Panc1 (cell line): Measurements from ENCODE around the gene MEGF8. TPM values are rescaled to one million over a fixed set of nuclear protein-coding genes. Genes with fewer than 3 reads are reported as not detected.

ENCODE experiments used
- ATAC-seq: fragments of 200-7000 bp; cut with Tn5 transposase; 2 replicates; pipeline ENCODE4 v1.9.1; 2020; ENCODE audit warnings: mild to moderate bottlenecking, moderate library complexity
- BruUV-seq: library from RNA; stranded (reverse); fragments of 400-500 nt; replicated peaks from 2 replicates; lab custom pipeline; 2021; lab: Mats Ljungman, UMichigan
- CTCF ChIA-PET: fragments of 300-600 bp; sonication (Branson Sonifier 250); formaldehyde crosslinking; loops from one replicate; lab custom pipeline; 2022; ENCODE audit warnings: antibody characterized with exemption; lab: Charles Lee
- POLR2A ChIA-PET: fragments of 300-600 bp; sonication (Branson Sonifier 250); formaldehyde crosslinking; loops from one replicate; lab custom pipeline; 2022; ENCODE audit warnings: antibody characterized with exemption; lab: Charles Lee
- DNase-seq: peaks from one replicate; pipeline ENCODE4 v3.0.0-alpha.2; 2010; ENCODE audit warnings: low read depth, low spot score
- H3K27ac ChIP-seq: 2 replicates; pipeline ENCODE4 v1.5.1; 2011; ENCODE audit warnings: mild to moderate bottlenecking, low read length, inconsistent platforms
- H3K27me3 ChIP-seq: fragments of 200-500 bp; sonication (Bioruptor generic); 2 replicates; pipeline ENCODE4 v1.6.0; 2014; ENCODE audit warnings: low read length, inconsistent platforms; ENCODE audit not compliant: control insufficient read depth, insufficient read depth
- H3K36me3 ChIP-seq: fragments of 200-500 bp; sonication (Bioruptor generic); 2 replicates; pipeline ENCODE4 v1.5.1; 2014; ENCODE audit warnings: inconsistent platforms, mild to moderate bottlenecking, low read length, moderate library complexity; ENCODE audit not compliant: control insufficient read depth, insufficient read depth
- H3K4me1 ChIP-seq: 2 replicates; pipeline ENCODE4 v1.5.1; 2011; ENCODE audit warnings: inconsistent platforms, mild to moderate bottlenecking, low read length, moderate library complexity; ENCODE audit not compliant: control insufficient read depth, insufficient read depth
- H3K4me3 ChIP-seq, 2 experiments: 2 replicates each; pipeline ENCODE4 v1.5.1; 2011 to 2012; ENCODE audit warnings: low read depth in 2 of 2, low read length in 2 of 2, mild to moderate bottlenecking in 2 of 2, inconsistent platforms in 1 of 2, moderate library complexity in 1 of 2
- H3K9me3 ChIP-seq: fragments of 200-500 bp; sonication (Bioruptor generic); 2 replicates; pipeline ENCODE4 v1.5.1; 2014; ENCODE audit warnings: low read depth, mild to moderate bottlenecking, inconsistent platforms, low read length, moderate library complexity; ENCODE audit not compliant: control insufficient read depth, insufficient read depth
- POLR2AphosphoS5 ChIP-seq: IDR thresholded peaks from 2 replicates; pipeline ENCODE4 v1.6.1; 2012; ENCODE audit warnings: mild to moderate bottlenecking, low read depth, low read length, moderate library complexity
- SIN3A ChIP-seq: IDR thresholded peaks from 2 replicates; pipeline ENCODE4 v1.6.1; 2012; ENCODE audit warnings: low read depth, mild to moderate bottlenecking, low read length, moderate library complexity, borderline replicate concordance; ENCODE audit not compliant: insufficient read depth
- TCF7L2 ChIP-seq: IDR thresholded peaks from 2 replicates; pipeline ENCODE4 v1.6.1; 2011; ENCODE audit warnings: mild to moderate bottlenecking, low read depth, low read length, inconsistent platforms
- in situ Hi-C: cut with HindIII; loops from 2 replicates; pipeline ENCODE4 v1.10.0; 2016; ENCODE audit warnings: low sequenced_read_pairs, low pct_unique_long_range_greater_than_20kb
- intact Hi-C: fragments of 100-400 bp; cut with micrococcal nuclease; formaldehyde crosslinking; loops from one replicate; pipeline ENCODE4 v1.10.0; 2022; ENCODE audit not compliant: unreplicated experiment
- total RNA-seq: library from RNA; stranded (reverse); gene quantifications from one replicate; pipeline ENCODE4 v1.2.1, GENCODE V29; 2021; ENCODE audit not compliant: unreplicated experiment
- TF ChIP-seq, protein P1 (sequence below), 2 experiments: IDR thresholded peaks; 2 replicates each; pipeline ENCODE4 v1.6.1; 2011 to 2012; ENCODE audit warnings: low read depth in 2 of 2, control low read depth in 1 of 2, low read length in 1 of 2, mild to moderate bottlenecking in 1 of 2, moderate library complexity in 1 of 2; ENCODE audit not compliant: insufficient read depth in 1 of 2
- TF ChIP-seq, protein P2 (sequence below): fragments of 450-650 bp; IDR thresholded peaks from 2 replicates; pipeline ENCODE4 v1.5.1; 2017; ENCODE audit warnings: mild to moderate bottlenecking

MEGF8 gene
- total RNA-seq, 1 experiment from 2014 or later = 14.2 TPM

DNA sequence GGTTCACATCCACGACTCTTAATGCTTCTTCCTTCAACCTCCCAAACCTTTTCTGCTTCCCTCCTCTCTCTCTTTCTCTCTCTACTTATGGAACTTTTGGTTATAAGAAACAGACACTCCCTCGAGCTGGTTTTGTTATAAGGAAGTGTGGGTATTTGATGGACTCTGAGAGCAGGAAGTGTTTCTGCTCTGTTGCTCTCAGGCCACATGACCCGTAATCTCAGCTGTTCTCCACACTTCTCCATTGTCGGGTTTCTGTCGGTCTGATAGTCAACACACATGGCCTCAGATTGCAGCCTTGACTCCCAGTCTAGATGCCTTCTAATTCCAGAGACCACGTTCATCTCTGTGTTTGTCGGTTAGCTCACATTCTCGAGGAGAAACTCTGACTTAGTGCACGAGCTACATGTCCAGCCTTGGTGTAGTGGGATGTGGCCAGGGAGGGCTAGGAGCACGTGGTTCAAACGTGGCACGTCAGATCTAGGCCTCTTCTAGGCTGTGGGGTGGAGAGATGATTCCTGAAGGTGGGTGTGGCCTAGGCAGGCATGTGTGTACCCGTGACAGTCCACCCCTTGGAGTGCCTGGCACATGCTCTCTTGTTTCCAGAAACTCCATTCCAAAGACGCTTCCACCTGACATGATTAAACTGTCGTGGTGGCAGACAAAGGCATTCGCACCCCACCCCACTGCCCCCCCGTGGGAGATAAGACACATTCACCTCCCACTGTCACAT lies 38.3 kb downstream of the MEGF8 start:
- in situ Hi-C loops = no loop called here

DNA sequence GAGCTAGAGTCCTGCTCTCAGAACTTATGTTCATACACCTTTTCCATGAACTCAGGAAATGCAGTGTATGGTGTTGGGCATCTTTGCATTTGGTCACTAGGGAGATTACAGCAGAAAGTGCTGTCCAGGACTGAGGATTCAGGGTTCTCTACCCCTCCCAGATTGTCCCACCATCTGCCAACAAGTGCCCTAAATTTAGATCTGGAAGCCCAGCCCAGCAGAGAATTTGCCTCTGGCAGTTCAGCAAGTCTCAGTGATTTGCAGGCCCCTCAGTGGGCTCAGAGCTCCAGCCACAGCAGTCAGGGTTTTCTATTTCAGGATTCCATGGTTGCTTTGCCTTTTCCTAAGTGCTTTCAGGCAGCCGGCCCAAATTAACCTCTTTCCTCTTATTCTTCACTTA lies 41.2 kb downstream of the MEGF8 start:
- ChIA-PET POLR2A (no interaction called here), CTCF (no interaction called here)
- in situ Hi-C loops = no loop called here
- ATAC-seq (no peak), DNase-seq (no peak)
- Histone ChIP-seq H3K9me3 (no peaks in the 10 kb centered on the region), H3K4me1 (no peaks in the 10 kb centered on the region), H3K36me3 (no peaks in the 10 kb centered on the region), H3K4me3 (no peak overlapping the region), H3K27me3 (no peaks in the 10 kb centered on the region), H3K27ac (no peak overlapping the region)
- no TSS peak for BruUV-seq
- intact Hi-C loops = no loop called here
- TF ChIP-seq POLR2AphosphoS5 = no peak
- TF ChIP-seq, protein P1, sequence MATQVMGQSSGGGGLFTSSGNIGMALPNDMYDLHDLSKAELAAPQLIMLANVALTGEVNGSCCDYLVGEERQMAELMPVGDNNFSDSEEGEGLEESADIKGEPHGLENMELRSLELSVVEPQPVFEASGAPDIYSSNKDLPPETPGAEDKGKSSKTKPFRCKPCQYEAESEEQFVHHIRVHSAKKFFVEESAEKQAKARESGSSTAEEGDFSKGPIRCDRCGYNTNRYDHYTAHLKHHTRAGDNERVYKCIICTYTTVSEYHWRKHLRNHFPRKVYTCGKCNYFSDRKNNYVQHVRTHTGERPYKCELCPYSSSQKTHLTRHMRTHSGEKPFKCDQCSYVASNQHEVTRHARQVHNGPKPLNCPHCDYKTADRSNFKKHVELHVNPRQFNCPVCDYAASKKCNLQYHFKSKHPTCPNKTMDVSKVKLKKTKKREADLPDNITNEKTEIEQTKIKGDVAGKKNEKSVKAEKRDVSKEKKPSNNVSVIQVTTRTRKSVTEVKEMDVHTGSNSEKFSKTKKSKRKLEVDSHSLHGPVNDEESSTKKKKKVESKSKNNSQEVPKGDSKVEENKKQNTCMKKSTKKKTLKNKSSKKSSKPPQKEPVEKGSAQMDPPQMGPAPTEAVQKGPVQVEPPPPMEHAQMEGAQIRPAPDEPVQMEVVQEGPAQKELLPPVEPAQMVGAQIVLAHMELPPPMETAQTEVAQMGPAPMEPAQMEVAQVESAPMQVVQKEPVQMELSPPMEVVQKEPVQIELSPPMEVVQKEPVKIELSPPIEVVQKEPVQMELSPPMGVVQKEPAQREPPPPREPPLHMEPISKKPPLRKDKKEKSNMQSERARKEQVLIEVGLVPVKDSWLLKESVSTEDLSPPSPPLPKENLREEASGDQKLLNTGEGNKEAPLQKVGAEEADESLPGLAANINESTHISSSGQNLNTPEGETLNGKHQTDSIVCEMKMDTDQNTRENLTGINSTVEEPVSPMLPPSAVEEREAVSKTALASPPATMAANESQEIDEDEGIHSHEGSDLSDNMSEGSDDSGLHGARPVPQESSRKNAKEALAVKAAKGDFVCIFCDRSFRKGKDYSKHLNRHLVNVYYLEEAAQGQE (IDR thresholded peaks at IDR 0.05; ENCODE audit: insufficient read depth in 1 of 2, low read depth in 2 of 2, low read length in 1 of 2) = no peak
- TF ChIP-seq TCF7L2 = no peak
- TF ChIP-seq SIN3A = no peak
- TF ChIP-seq, protein P2, sequence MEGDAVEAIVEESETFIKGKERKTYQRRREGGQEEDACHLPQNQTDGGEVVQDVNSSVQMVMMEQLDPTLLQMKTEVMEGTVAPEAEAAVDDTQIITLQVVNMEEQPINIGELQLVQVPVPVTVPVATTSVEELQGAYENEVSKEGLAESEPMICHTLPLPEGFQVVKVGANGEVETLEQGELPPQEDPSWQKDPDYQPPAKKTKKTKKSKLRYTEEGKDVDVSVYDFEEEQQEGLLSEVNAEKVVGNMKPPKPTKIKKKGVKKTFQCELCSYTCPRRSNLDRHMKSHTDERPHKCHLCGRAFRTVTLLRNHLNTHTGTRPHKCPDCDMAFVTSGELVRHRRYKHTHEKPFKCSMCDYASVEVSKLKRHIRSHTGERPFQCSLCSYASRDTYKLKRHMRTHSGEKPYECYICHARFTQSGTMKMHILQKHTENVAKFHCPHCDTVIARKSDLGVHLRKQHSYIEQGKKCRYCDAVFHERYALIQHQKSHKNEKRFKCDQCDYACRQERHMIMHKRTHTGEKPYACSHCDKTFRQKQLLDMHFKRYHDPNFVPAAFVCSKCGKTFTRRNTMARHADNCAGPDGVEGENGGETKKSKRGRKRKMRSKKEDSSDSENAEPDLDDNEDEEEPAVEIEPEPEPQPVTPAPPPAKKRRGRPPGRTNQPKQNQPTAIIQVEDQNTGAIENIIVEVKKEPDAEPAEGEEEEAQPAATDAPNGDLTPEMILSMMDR = no peak

More for the DNA sequence above, 38.3 kb downstream of the MEGF8 start:
- Histone ChIP-seq H3K27ac (no peak overlapping the region), H3K4me1 (no peaks in the 10 kb centered on the region), H3K9me3 (no peaks in the 10 kb centered on the region), H3K36me3 (no peaks in the 10 kb centered on the region), H3K27me3 (no peaks in the 10 kb centered on the region), H3K4me3 (no peak overlapping the region)
- ChIA-PET CTCF (no interaction called here), POLR2A (no interaction called here)
- BruUV-seq = no TSS peak
- ATAC-seq = no peak
- DNase-seq = no peak
- TF ChIP-seq, protein P1 (IDR thresholded peaks at IDR 0.05; ENCODE audit: insufficient read depth in 1 of 2, low read depth in 2 of 2, low read length in 1 of 2) = no peak
- TF ChIP-seq POLR2AphosphoS5 (no peak), SIN3A (no peak), TCF7L2 (no peak)
- TF ChIP-seq, protein P2 = no peak
- intact Hi-C loops = no loop called here
